ENCODE data around the gene DNAJC16. TPM values are rescaled to one million over a fixed set of nuclear protein-coding genes. Genes with fewer than 3 reads are reported as not detected.
A peak's percentile ranks its signal among the peaks of the same experiment; 100 is the strongest.

Gene DNAJC16
- total and polyA plus RNA-seq, 2 of the 4 experiments (the other 2 are of a cell fraction) = 8.0 to 13.1 TPM

GRCh38 chr1:15625056-15625917 lies 98.6 kb downstream of the DNAJC16 start:
- DNase-seq = no peak
- H4K91ac ChIP-seq (ENCODE audit: insufficient read depth, low read depth, low read length) = no peak overlapping the region
- no peak overlapping the region for H3K56ac ChIP-seq (ENCODE audit: extremely low read depth, insufficient read depth, low read length)
- no peak overlapping the region for H2BK5ac ChIP-seq (ENCODE audit: low read depth, low read length, poor library complexity, severe bottlenecking)
- peaks cover 4% of the 10 kb centered on the region for H3K36me3 ChIP-seq (ENCODE audit: control insufficient read depth, insufficient read depth, low read length)
- no peak overlapping the region for H3K4ac ChIP-seq (ENCODE audit: low read depth, low read length)
- no peak overlapping the region for H2BK15ac ChIP-seq (ENCODE audit: low read depth, low read length)
- no peak overlapping the region for H2BK20ac ChIP-seq (ENCODE audit: low read depth, low read length)
- no peak overlapping the region for H2AFZ ChIP-seq (replicated peaks; ENCODE audit: low read length, poor library complexity)
- no peak overlapping the region for H4K5ac ChIP-seq (ENCODE audit: low read depth, low read length)
- H4K8ac ChIP-seq (ENCODE audit: low read depth in 2 of 2, low read length in 2 of 2) = 0 out of 4 replicates have a peak overlapping the region, but pooled peaks of 1 of the 2 experiments have one; percentile 17
- TF ChIP-seq FOS (IDR thresholded peaks at IDR 0.05; ENCODE audit: low read depth, low read length) (no peak), SMC3 (IDR thresholded peaks at IDR 0.05; ENCODE audit: low read depth, low read length) (no peak), ELK1 (IDR thresholded peaks at IDR 0.05; ENCODE audit: borderline replicate concordance, low read depth, low read length) (no peak), CHD1 (IDR thresholded peaks at IDR 0.05; ENCODE audit: low read depth, low read length) (no peak)
- no peak overlapping the region for H3K18ac ChIP-seq (ENCODE audit: low read depth, low read length)
- peaks cover 24 to 65% of the 10 kb centered on the region in 2 experiments for H3K79me1 ChIP-seq (ENCODE audit: low read depth in 1 of 2, low read length in 2 of 2)
- H3K27me3 ChIP-seq (ENCODE audit: control insufficient read depth, insufficient read depth, low read length) = no peaks in the 10 kb centered on the region
- no peaks in the 10 kb centered on the region for H3K9me3 ChIP-seq (ENCODE audit: control insufficient read depth, insufficient read depth, low read length)
- H3K9ac ChIP-seq (ENCODE audit: low read depth, low read length) = no peak overlapping the region
- in situ Hi-C loops (cut with MboI; ENCODE audit: low sequenced_read_pairs) (no loop called here), intact Hi-C loops (cut with micrococcal nuclease) (loop anchor here (5.0 kb wide), 1 partner anchor 37 kb away; no protein-coding TSS in a partner anchor), dilution Hi-C loops (cut with HindIII; ENCODE audit: low sequenced_read_pairs, unreplicated experiment) (no loop called here)
- POLR2A ChIA-PET (ENCODE audit: unreplicated experiment) = no interaction called here
- peaks cover 16% of the 10 kb centered on the region; the same call in 1 of the 2 replicates for H3K9me1 ChIP-seq (ENCODE audit: insufficient read depth, low read length)
- H4K20me1 ChIP-seq (ENCODE audit: insufficient read depth, low read length) = peaks cover 33% of the 10 kb centered on the region
- H3K4me2 ChIP-seq (ENCODE audit: low read depth, low read length) = no peak overlapping the region
- no peak overlapping the region for H2BK120ac ChIP-seq (ENCODE audit: low read depth, low read length)
- no peak for ATAC-seq (ENCODE audit: low read depth)
- H3K23ac ChIP-seq (ENCODE audit: low read depth, low read length) = no peak overlapping the region
- H2AK9ac ChIP-seq (replicated peaks; ENCODE audit: low read depth, low read length, poor library complexity) = no peak overlapping the region
- CTCF ChIA-PET = no interaction called here
- no peak overlapping the region for H3K4me3 ChIP-seq (ENCODE audit: insufficient read depth, low read depth, low read length)
- no peak overlapping the region for H3K14ac ChIP-seq (replicated peaks; ENCODE audit: low read depth, low read length)
- WGBS, 2 experiments (ENCODE audit: extremely low coverage in 2 of 2, insufficient read length in 1 of 2) = 94% methylated on average over 8 of the region's 13 CpGs; no CpG with 5 or more reads in 1 of the 2 experiments
- H3K27ac ChIP-seq (ENCODE audit: insufficient read depth, low read length) = no peak overlapping the region
- peaks cover 8% of the 10 kb centered on the region for H3K4me1 ChIP-seq (ENCODE audit: control insufficient read depth, insufficient read depth, low read length)
- no peak overlapping the region for H2AK5ac ChIP-seq (ENCODE audit: low read depth, low read length)
- BruUV-seq (replicated peaks) = no TSS peak

Small RNAs within 50 kb of the gene (microRNA-seq; reads per million reads assigned to microRNA genes)
- gene CD24P1 (ENCODE audit: insufficient read depth, insufficient read length) (not detected), gene RNU7-179P (ENCODE audit: insufficient read depth, insufficient read length) (not detected), gene SCARNA21B (ENCODE audit: insufficient read depth, insufficient read length) (not detected)

Small RNAs within 50 kb of the gene (small RNA-seq; reads per million reads assigned to genes)
- 0 reads per million in 5 experiments for gene CD24P1
- gene RNU7-179P = 0 reads per million in 5 experiments
- 0 to 1.4 (median 0) reads per million in 5 experiments for gene SCARNA21B

Other genes starting within 250 kb of the DNAJC16 start
- 22.6 and 23.1 TPM in 2 replicates for gene EFHD2, start 117.0 kb upstream of the DNAJC16 start, total RNA-seq (2012; rRNA removed)
- 58.9 and 72.7 TPM in 2 replicates for gene EFHD2, start 117.0 kb upstream of the DNAJC16 start, polyA plus RNA-seq (2012; rRNA removed)
- gene CTRC, start 88.4 kb upstream of the DNAJC16 start, total RNA-seq (2012; rRNA removed) = not detected in 2 replicates
- not detected in 2 replicates for gene CTRC, start 88.4 kb upstream of the DNAJC16 start, polyA plus RNA-seq (2012; rRNA removed)
- not detected in 2 replicates for gene CELA2A, start 70.1 kb upstream of the DNAJC16 start, total RNA-seq (2012; rRNA removed)
- not detected in 2 replicates for gene CELA2A, start 70.1 kb upstream of the DNAJC16 start, polyA plus RNA-seq (2012; rRNA removed)
- gene CELA2B, start 50.7 kb upstream of the DNAJC16 start, total RNA-seq (2012; rRNA removed) = not detected in 2 replicates
- gene CELA2B, start 50.7 kb upstream of the DNAJC16 start, polyA plus RNA-seq (2012; rRNA removed) = not detected in 2 replicates
- 5.3 and 7.0 TPM in 2 replicates for gene CASP9, start 2.6 kb upstream of the DNAJC16 start, total RNA-seq (2012; rRNA removed)
- gene CASP9, start 2.6 kb upstream of the DNAJC16 start, polyA plus RNA-seq (2012; rRNA removed) = 7.8 and 8.3 TPM in 2 replicates
- 0.18 and 0.28 TPM in 2 replicates for gene AGMAT, start 58.2 kb downstream of the DNAJC16 start, total RNA-seq (2012; rRNA removed)
- gene AGMAT, start 58.2 kb downstream of the DNAJC16 start, polyA plus RNA-seq (2012; rRNA removed) = 0.20 and 0.26 TPM in 2 replicates
- 8.6 and 13.4 TPM in 2 replicates for gene DDI2, start 90.6 kb downstream of the DNAJC16 start, total RNA-seq (2012; rRNA removed)
- gene DDI2, start 90.6 kb downstream of the DNAJC16 start, polyA plus RNA-seq (2012; rRNA removed) = 3.8 and 6.0 TPM in 2 replicates
- gene PLEKHM2, start 157.5 kb downstream of the DNAJC16 start, total RNA-seq (2012; rRNA removed) = 23.1 and 24.7 TPM in 2 replicates
- 48.0 and 51.2 TPM in 2 replicates for gene PLEKHM2, start 157.5 kb downstream of the DNAJC16 start, polyA plus RNA-seq (2012; rRNA removed)
- gene SLC25A34, start 209.4 kb downstream of the DNAJC16 start, total RNA-seq (2012; rRNA removed) = under 0.01 TPM in 1 of 2 replicates, not detected in the other
- gene SLC25A34, start 209.4 kb downstream of the DNAJC16 start, polyA plus RNA-seq (2012; rRNA removed) = 0.72 and 1.1 TPM in 2 replicates
- not detected in 2 replicates for gene TMEM82, start 215.7 kb downstream of the DNAJC16 start, total RNA-seq (2012; rRNA removed)
- gene TMEM82, start 215.7 kb downstream of the DNAJC16 start, polyA plus RNA-seq (2012; rRNA removed) = not detected in 2 replicates
- 43.6 and 52.2 TPM in 2 replicates for gene FBLIM1, start 231.9 kb downstream of the DNAJC16 start, total RNA-seq (2012; rRNA removed)
- 140 and 159 TPM in 2 replicates for gene FBLIM1, start 231.9 kb downstream of the DNAJC16 start, polyA plus RNA-seq (2012; rRNA removed)

All from IMR-90 (cell line).